VCaP (cell line): ENCODE measurements around the gene TPGS2.

Source experiments
- H3K27ac ChIP-seq: fragments of 450-650 bp; 2 replicates; pipeline ENCODE4 v1.5.1; 2017
- TF ChIP-seq, protein P1 (sequence below): fragments of 450-650 bp; conservative IDR thresholded peaks from 2 replicates; pipeline ENCODE4 v1.5.1; 2017; ENCODE audit warnings: mild to moderate bottlenecking, moderate library complexity

The TPGS2 gene

GRCh38 chr18:36762074-36762473, 66.7 kb downstream of the TPGS2 start:
- TF ChIP-seq, protein P1, sequence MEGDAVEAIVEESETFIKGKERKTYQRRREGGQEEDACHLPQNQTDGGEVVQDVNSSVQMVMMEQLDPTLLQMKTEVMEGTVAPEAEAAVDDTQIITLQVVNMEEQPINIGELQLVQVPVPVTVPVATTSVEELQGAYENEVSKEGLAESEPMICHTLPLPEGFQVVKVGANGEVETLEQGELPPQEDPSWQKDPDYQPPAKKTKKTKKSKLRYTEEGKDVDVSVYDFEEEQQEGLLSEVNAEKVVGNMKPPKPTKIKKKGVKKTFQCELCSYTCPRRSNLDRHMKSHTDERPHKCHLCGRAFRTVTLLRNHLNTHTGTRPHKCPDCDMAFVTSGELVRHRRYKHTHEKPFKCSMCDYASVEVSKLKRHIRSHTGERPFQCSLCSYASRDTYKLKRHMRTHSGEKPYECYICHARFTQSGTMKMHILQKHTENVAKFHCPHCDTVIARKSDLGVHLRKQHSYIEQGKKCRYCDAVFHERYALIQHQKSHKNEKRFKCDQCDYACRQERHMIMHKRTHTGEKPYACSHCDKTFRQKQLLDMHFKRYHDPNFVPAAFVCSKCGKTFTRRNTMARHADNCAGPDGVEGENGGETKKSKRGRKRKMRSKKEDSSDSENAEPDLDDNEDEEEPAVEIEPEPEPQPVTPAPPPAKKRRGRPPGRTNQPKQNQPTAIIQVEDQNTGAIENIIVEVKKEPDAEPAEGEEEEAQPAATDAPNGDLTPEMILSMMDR = no peak

DNA sequence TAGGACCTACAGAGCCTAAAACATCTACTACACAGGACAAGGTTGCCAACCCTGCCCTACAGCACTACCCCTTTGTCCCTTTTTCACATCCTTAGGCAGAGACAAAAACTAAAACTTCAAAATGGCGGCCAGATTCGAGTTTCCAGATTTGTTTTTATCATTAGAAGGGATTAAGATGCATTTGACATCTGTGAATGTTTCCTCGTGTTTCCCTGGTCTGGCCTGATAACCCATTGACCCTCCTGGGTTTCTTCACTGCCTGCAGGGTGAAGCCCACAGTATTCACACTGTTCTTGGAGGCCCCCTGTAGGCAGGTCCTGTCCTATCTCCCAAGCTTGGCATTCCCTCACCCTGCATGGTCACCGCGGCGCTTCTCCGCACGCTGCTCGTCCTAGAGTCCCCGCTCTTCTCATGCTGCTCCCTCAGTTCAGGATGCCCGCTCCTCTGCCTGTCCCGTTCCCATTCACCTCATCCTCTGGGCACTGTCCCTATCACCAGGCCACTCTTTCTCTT, 67.6 kb downstream of the TPGS2 start:
- no peak overlapping the region for H3K27ac ChIP-seq
- TF ChIP-seq, protein P1 = no peak

More at GRCh38 chr18:36762074-36762473, 66.7 kb downstream of the TPGS2 start:
- no peak overlapping the region for H3K27ac ChIP-seq

DNA sequence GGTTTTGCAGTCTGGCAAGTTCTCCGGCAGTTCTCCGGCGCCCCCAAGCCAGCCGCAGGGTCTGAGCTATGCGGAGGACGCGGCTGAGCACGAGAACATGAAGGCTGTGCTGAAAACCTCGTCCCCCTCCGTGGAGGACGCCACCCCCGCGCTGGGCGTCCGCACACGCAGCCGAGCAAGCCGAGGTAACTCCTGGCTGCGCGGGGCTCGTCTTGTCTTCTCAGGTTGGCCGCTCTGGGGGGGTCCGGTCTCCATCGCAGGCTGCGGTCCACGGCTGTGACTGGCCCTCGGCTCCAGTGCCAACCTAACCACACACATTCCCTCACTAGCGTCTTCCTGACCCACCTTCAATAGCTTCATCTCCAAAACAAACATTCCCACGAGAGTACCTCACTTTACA, 68.2 kb downstream of the TPGS2 start:
- H3K27ac ChIP-seq = no peak overlapping the region
- TF ChIP-seq, protein P1 = no peak

- peak overlapping the region; percentile 18; the same call in 1 of the 2 replicates for H3K27ac ChIP-seq
- TF ChIP-seq, protein P1 = no peak
These were observed 69.5 kb downstream of the TPGS2 start for GRCh38 chr18:36759167-36759776.

GRCh38 chr18:36758623-36759022, 70.2 kb downstream of the TPGS2 start:
- TF ChIP-seq, protein P1 = no peak

GRCh38 chr18:36757991-36758390, 70.8 kb downstream of the TPGS2 start:
- TF ChIP-seq, protein P1 = no peak
- peak overlapping the region; percentile 18; the same call in 1 of the 2 replicates for H3K27ac ChIP-seq

More at GRCh38 chr18:36758623-36759022, 70.2 kb downstream of the TPGS2 start:
- peak overlapping the region; percentile 18; the same call in 1 of the 2 replicates for H3K27ac ChIP-seq

- TF ChIP-seq, protein P1 = peak; percentile 78
- H3K27ac ChIP-seq = no peak overlapping the region
These were observed 71.7 kb downstream of the TPGS2 start for GRCh38 chr18:36757081-36757480.
